Fibroblast of skin of abdomen (primary cell): Measurements from ENCODE around the gene MARCHF6. TPM values are rescaled to one million over a fixed set of nuclear protein-coding genes. Genes with fewer than 3 reads are reported as not detected.
"Not testable (repeated sequence)": the region's sequence is repeated elsewhere in the genome, so short reads cannot be mapped to it uniquely, and the experiment has no call there.

ENCODE experiments used
- DNase-seq: peaks from one replicate; pipeline ENCODE4 v3.0.0-alpha.2; 2013
- polyA plus RNA-seq, 2 experiments: library from polyadenylated mRNA; unstranded; fragments of 120-200 nt; gene quantifications; one replicate each; pipeline ENCODE4 v1.2.1, GENCODE V29; 2013; ENCODE audit not compliant: insufficient read length in 2 of 2

The MARCHF6 gene, protein sequence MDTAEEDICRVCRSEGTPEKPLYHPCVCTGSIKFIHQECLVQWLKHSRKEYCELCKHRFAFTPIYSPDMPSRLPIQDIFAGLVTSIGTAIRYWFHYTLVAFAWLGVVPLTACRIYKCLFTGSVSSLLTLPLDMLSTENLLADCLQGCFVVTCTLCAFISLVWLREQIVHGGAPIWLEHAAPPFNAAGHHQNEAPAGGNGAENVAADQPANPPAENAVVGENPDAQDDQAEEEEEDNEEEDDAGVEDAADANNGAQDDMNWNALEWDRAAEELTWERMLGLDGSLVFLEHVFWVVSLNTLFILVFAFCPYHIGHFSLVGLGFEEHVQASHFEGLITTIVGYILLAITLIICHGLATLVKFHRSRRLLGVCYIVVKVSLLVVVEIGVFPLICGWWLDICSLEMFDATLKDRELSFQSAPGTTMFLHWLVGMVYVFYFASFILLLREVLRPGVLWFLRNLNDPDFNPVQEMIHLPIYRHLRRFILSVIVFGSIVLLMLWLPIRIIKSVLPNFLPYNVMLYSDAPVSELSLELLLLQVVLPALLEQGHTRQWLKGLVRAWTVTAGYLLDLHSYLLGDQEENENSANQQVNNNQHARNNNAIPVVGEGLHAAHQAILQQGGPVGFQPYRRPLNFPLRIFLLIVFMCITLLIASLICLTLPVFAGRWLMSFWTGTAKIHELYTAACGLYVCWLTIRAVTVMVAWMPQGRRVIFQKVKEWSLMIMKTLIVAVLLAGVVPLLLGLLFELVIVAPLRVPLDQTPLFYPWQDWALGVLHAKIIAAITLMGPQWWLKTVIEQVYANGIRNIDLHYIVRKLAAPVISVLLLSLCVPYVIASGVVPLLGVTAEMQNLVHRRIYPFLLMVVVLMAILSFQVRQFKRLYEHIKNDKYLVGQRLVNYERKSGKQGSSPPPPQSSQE
- polyA plus RNA-seq (2013, experiment 1 of 2; ENCODE audit: insufficient read length), result 83.9 TPM
- 81.5 TPM for polyA plus RNA-seq (2013, experiment 2 of 2; ENCODE audit: insufficient read length)

DNA sequence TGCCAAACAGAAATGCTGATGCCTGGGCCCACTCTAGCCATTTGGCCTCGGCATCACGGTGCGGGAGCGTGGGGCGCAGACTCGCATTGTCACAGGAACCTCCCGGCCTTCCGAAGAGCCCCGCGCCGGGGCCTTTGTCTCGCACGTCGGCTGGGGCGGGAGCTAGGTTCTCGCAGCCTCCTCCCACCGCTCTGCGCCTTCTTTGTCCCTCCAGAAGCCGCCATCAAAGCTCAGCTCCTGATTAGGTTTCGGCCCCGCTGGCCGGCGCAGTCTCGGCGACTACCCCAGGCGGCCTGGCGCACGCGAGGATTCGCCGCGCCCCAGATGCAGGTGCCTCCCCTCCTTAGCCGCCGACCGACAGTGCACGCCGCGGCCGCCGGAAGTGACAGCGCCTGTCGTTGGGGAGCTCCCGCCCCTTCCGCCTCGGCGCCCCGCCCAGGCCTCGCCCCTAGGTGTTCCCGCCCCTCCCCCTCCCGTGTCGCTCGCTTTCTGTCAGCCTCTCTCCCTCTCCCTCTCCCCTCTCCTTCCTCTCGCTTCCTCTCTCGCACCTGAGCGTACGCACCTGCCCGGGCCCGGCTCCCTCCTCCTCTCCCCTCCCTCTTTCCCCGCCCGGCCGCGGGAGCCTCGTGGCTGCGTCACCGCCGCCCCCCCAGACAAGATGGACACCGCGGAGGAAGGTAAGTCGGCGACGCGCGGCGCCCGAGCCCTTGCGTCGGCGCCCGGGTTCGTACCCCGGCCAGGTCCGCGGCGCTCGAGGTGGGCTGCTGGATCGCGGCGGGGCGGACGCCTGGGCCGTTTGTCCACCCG lies at the start of gene MARCHF6:
MARCHF6 (plus strand) TSS at position 455 of the 807 bp plus-strand sequence; CDS start at position 659, 204 bp downstream.
- peak; percentile 92 for DNase-seq

DNA sequence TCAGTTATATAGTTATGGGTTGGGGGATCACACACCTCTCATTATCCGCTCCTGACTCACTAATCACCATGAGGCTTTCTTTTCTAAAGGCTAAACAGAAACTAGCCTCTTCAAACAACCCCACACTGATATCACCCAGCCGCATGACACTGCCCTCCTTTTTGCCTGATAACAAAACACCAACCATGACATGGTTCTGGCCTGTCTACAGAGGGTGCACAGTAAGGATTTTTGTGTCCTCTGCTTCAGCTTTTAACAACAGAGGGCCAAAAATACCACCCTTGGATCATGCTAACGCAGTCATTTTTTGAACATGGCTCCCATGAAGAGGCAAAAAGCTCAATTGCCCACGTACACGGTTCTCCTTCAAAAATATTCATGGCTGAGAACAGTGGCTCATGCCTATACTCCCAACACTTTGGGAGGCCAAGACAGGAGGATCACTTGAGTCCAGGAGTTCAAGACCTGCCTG lies 49.8 kb upstream of the MARCHF6 start:
- DNase-seq, result no peak

DNA sequence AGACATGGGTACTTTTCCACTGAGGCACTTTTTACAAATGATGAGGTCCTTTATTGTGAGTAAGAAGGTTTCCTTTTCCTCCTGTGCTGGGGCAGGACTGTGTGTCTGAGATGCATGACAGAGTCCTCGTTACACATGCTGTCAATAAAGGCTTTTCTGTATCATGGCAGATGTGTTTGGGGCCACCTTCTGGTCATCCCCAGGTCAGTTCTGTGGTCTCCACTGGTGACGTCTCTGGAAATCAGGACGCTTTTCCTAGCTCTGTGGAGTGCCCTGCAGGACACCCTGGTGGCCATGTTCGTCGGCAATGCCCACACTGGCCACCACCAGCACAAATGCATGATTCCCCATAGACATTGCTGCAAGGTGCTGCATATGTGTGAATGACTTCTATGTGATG lies 48.6 kb upstream of the MARCHF6 start:
- no peak for DNase-seq

DNA sequence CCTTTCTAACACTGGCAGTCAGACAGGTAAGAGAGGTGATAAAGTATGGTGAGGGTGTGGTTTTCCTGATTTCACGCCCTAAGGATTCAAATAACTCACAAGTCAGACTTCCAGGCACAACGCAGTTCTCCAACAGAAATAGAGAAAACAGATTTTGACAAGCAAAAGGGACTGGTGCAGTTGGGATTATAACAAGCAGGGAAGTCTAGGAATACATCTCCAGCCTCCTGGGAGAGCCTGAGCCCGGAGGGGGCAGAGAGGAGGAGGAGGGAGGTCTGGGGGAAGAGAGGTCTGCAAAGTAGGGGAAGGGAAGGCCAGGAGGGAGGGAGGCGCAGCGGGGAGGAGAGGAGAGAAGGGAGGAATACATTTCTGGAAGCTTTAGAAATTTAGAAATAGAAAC lies 47.4 kb upstream of the MARCHF6 start:
- DNase-seq, result no peak

DNA sequence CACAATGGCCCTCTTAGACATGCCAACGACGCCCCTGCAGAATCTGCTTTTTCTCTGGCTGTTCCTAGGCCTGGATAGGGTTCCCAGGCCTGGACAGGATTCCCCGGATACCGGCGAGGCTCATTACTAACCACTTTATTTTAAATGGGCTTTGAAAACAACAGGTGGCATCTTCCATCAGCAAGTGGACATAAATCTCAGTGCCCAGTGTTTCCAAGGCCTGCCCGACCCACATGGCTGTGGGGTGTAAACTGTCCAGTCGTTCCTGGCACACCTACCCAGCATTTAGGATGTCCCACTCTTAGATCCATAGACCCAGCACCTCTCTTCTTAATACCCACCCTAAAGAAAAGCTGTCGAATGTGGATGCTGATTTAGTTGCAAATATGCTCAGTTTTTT lies 46.7 kb upstream of the MARCHF6 start:
- DNase-seq, result no peak

DNA sequence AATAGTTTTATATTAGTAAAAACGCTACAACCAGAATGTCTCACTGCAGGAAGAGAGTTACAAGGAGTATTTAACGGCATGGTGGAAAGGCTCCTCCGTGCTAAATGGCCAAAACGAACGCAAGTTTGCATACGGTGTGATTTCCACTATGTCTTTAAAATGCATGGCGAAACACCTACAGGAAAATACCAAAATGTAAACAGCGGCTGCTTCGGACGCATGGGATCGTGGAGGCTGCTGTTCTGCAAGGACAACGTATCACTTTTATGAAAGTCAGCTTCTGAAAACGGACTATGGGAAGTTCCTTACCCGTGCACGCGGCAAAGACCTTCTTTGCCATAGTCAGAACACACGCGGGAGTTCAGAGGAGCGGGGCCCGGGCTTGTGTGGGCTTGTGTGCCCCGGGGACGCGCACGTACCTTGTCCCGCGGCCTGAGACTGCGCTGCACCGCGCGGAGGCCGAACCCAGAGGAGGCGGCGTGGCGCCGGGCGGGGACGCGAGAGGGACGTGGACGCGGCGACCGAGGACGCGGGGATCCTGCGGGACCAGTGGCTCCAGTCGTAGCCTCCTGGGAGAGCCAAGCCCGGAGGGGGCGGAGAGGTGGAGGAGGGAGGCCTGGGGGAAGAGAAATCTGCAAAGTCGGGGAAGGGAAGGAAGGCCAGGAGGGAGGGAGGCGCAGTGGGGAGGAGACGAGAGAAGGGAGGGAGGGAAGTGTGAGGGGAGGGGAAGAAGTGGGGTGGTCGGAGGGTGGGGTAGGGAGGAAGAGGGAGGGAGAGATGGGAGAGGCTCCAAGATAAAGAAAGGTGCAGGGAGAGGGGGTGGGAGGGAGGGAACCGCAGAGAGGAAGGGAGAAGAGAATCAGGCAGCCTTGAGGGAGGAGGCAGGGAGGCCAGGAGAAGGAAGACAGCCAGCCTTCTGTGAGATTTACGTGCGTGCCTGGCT lies 46.0 kb upstream of the MARCHF6 start, which contains the start of gene CMBL:
CMBL (minus strand) TSS at position 697 of the 943 bp plus-strand sequence. CDS start 17,140 bp downstream, outside the sequence.
- peak; percentile 55 for DNase-seq

DNA sequence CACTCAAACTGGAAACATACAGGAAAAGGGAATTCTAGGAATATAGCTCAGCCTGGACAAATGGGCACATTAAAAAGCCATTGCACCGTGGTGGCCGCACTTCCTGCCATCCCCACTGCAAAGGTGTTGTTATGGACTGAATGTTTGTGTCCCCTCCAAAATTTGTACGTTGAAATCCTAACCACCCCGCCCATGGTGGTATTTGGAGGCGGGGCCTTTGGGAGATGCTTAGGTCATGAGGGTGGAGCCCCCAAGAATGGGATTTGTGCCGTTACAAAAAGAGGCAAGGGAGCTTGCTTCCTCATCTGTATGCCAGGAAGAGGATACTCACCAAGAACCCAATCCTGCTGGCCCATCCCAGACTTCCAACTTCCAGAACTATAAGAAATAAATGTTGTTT lies 44.7 kb upstream of the MARCHF6 start:
- no peak for DNase-seq

DNA sequence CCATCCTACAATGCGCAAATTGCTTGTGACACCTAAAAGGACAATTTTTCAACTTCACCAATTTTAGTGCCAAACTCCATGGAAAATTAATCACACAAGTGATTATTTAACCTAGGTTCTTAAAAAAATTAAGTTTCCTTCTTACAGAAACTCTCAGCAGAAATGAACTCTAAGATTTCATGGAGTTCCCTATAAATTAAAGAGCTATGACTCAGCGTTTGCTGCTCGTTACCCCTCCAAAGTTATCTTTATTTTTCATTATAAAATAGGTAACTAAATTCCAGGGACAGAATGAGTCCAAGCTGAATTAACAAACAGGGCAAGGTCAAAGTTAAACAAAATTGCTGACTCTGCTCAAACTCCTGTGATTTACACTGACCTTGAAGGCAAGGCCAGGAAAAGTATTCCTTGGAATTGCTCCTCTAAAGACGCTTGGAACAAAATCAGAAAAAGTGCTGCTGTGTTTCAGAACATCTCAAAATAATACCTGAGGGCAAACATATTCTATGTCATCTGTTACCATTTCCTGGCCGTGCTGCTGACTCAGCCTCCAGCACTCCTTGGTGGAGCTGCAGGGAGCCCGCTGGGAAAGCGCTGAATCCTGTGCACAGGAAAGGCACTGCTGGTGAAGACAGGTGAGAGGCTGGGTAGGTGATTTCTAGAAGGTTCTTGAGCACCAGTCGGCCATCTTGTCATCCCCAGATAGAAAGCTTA lies 43.3 kb upstream of the MARCHF6 start:
- no peak for DNase-seq

DNA sequence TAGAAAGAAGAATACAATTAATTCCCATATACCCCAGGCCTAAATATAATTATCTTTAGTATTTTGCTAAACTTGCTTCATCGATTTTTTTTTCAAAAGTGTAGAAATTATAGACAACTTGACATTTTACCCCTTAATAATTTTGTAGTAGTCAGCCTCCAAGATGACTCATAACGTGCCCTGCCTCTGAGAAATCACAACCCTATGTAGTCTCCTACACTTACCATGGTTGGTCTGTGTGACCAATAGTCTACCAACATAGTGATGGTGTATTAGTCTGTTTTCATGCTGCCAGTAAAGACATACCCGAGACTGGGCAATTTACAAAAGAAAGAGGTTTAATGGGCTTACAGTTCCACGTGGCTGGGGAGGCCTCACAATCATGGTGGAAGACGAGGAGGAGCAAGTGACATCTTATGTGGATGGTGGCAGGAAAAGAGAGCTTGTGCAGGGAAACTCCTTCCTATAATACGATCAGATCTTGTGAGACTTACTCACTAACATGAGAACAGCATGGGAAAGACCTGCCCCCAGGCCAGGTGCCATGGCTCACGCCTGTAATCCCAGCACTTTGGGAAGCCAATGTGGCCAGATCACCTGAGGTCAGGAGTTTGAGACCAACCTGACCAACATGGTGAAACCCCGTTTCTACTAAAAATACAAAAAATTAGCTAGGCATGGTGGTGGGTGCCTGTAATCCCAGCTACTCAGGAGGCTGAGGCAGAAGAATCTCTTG lies 42.5 kb upstream of the MARCHF6 start:
- not testable (repeated sequence) for DNase-seq

DNA sequence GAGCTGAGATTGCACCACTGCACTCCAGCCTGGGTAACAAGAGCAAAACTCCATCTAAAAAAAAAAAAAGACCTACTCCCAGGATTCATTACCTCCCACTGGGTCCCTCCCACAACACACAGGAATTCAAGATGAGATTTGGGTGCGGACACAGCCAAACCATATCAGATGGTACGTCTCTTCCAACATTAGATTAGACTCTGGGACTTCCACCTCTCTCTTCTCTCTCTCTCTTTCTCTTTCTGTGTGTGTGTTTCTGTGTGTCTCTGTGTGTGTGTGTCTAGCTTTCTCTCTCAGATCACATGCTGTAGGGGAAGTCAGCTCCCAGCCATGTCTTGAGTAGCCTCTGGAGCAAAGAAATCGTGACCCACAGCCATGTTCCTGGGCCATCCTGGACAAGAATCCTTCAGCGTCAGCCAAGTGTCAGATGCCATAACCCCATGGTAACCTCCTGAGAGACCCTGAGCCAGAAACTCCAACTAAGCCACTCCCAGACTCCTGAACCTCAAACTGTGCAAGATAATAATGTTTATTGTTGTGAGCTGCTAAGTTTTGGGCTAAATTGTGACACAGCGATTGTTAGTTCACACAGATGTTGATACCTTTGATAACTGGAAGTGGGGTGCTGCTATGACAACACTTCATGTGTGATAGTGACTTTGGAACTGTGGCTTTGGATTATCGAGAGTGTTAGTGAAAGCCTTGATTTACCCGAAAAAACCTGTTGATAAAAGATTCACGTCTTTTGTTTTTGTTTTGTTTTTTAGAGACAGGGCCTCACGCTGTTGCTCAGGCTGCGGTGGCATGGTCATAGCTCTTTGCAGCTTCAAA lies 41.7 kb upstream of the MARCHF6 start:
- no peak for DNase-seq

DNA sequence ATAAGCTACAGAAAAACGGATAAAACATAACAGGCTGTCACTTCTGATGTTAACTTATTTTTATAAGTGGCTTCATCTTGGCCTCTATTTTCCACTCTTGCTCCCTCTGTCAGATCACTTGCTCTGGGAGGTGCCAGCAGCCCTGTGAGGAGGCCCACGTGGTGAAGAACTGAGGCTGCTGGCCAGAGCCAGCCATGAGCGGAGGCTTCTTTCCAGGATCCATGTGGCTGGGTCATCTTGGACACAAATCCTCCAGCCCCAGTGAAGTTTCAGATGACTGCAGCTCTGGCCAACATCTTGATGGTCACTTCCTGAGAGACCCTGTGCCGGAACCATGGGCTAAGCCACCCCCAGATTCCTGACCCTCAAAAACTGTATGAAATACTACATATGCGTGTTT lies 38.3 kb upstream of the MARCHF6 start:
- no peak for DNase-seq

DNA sequence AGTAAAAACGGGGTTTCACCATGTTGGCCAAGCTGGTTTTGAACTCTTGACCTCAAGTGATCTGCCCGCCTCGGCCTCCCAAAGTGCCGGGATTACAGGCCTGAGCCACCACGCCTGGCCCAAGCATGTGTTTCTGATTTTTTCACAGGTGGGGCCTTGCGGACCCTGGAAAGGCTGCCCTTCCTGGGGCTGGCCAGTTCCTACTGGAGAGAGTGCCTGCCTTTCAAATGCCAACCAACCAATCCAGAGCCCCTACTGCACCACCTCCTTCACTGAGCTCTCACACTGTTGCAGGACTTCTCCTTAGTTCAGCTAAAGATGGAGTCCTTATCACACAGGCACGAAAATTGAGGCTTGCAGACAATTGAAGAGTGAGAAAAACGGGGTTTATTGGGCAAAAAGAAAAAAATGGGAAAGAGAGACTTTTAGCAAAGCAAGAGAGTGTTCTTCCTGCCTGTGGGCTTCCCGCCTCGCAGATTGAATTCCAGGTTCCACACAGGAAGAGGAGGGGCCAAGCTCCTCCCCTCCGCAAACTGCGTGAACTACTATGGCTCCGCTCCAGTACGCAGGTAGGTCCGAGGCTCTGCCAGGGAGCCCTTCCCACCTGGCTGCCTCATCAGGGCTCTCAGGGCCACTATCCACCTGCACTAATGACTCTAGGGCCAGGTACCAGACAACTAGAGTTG lies 37.5 kb upstream of the MARCHF6 start:
- DNase-seq, result no peak

DNA sequence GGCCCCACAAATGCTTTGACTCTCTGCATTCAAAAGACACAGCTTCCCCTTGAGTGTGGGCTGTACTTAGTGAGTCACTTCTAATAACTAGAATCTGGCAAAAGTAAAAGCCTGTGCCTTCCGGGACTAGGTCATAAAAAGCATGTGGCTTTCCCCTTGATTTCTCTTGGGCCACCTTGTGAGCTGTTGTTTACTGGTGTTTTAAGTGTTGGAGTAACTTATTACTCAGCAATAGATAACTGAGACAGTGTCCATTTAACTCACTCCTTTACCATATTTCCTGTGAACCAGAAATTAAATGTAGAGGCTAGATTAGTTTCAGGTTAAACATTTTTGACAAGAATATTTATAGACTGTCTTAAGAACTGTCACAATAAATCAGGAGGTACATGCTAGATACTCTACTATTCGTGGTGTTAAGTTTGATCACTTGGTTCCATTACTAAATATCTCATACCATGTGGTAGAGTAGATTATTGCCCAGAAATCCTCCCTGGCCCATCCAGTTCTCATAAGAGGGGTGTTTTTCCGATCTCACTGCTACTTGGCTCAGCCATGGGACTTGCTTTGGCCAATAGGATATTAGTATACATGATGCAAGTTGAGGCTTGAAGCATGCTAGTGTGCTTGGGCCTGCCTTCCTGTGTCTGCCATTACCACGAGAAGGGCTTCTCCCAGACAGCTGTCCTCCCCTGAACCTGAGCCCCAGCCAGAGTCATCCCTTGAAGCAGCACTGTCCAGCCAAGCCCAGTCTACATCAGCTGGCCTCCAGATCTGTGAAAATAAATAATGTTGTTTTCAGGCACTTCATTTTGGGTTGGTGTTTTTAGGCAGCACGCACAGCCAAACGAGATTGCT lies 35.4 kb upstream of the MARCHF6 start:
- DNase-seq, result no peak

DNA sequence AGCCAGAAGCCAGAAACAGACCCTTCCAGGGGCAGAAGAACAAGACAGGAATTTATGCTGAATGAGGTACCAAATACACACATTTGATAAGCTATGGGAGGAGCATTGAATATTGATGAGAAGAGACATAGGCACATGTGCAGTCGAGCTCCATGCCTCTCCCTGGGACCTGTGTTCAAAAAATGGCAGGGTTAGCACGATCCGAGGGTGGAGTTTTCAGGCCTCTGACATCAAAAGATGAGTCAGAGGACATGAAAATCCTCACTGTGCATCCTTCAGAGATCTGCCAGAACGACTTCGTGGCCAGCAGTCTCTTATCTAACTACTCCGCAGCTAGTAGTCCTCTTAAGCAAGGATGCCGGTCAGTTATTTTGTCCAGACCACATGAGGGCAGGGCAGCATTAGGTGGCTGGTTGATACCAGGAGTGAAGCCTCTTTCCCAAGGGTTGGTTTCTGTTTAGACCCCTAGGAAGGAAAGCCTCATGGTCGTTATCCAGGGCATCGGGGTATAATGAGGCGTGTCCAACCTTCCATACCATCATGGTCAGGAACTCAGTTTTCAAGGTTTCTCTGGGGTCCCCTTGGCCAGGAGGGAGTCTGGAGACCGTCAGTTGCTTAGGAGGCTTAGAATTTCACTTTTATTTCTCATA lies 34.2 kb upstream of the MARCHF6 start:
- DNase-seq, result no peak

DNA sequence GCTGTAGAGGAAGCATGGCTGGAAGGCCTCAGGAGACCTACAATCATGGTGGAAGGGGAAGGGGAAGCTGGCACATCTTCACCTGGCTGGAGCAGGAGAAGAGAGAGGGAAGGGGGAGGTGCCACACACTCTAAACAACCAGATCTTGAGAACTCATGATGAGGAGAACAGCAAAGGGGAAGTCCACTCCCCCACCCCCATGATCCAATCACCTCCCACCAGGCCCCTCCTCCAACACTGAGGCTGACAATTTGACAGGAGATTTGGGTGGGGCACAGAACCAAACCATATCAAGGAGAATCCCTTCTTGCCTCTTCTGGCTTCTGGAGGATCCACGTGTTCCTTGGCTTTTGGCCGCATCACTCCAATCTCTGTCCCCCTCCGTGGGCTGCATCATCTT lies 32.7 kb upstream of the MARCHF6 start:
- DNase-seq, result no peak

DNA sequence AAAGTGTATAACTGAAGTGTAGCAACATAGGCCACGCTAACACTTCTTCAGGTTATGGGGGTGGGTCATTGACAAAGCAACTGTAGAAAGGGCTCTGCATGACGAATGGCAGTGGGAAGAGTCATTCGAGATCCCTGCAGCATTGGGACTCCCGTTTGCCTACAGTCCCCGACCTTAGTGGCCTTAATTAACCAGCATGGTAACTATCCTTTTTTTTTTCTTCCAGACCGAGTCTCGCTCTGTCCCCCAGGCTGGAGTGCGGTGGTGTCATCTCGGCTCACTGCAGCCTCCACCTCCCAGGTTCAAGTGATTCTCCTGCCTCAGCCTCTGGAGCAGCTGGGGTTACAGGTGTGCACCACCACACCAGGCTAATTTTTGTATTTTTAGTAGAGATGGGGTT lies 31.6 kb upstream of the MARCHF6 start:
- no peak for DNase-seq
